Stimulated activated CD8-positive, alpha-beta memory T cell treated with anti-CD3 and anti-CD28 coated beads, Interleukin-7, amount 100 ng/mL, for 1 hour (primary cell): ENCODE results near the gene MYO16.

Source experiments
- DNase-seq, 2 donors: peaks; one replicate each; pipeline ENCODE4 v3.0.0-alpha.2; 2020; ENCODE audit warnings: low read depth in 2 of 2

The MYO16 gene

GRCh38 chr13:109152941-109153340 lies 523.5 kb downstream of the MYO16 start:
- DNase-seq = no peak

- DNase-seq = no peak
Measured at GRCh38 chr13:109154146-109154545, 524.7 kb downstream of the MYO16 start.

- no peak for DNase-seq
Measured at GRCh38 chr13:109154546-109154945, 525.1 kb downstream of the MYO16 start.

- DNase-seq = no peak
Measured at GRCh38 chr13:109154966-109155761, 525.8 kb downstream of the MYO16 start.

GRCh38 chr13:109156181-109156935 lies 526.9 kb downstream of the MYO16 start:
- no peak for DNase-seq

GRCh38 chr13:109157275-109157674 lies 527.9 kb downstream of the MYO16 start:
- no peak for DNase-seq

DNA sequence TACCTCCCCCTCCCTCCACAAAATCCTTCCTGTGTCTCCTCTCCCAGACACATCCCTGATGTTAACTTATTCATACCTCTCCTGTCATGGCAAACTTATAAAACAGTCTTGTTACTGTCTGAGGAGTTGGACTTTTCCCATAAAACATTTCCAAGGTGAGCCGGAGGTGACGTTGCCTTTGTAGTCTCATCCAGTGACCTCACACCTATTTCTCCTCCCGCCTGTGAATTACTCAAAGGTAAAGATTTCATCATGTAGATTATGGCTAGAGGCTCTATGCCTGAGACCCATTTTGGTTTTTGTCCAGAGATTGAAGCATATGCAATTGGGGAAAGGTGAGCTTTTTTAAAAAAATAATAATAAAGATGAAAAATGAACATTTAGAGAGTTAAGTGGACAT lies 529.0 kb downstream of the MYO16 start:
- no peak for DNase-seq

- DNase-seq = no peak
Measured at GRCh38 chr13:109159650-109160309, 530.4 kb downstream of the MYO16 start.

GRCh38 chr13:109160357-109160756 lies 530.9 kb downstream of the MYO16 start:
- no peak for DNase-seq

DNA sequence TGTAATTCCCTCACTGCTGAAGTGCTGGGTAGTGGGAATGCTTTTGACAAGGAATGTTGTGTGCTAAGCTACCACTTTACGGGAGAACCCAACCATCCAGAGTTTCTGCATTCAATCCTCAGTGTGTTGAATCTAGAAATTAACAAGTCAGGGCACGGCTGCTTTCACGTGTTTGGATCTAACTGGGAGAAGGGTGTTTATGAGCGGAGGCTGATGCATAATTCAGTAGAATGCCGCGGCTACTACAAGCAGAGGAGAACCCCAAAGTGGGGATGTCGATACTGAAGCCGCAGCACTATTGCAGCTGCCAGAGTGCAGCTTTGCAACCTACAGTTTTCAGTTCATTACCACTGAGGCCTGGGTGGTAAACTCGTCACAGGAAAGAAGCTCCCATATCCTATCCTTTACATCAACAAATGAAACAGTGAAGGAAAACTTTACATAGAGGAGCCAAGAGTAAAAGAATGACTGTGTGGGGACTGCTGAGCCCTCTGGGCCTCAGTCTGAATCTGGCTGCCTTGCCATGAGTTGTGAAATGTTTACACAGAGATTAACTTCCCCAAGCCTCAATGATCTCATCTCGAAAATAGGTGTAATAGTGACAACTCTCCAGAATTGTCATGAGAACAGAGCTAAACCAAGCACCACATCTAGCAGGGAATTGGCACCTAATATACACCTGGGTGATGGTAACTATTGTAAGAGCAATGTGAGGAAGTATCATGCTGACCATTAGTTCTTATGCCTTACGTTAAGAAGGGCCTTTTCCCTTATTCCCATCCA lies 531.7 kb downstream of the MYO16 start:
- DNase-seq = no peak

GRCh38 chr13:109162248-109163036 lies 533.0 kb downstream of the MYO16 start:
- no peak for DNase-seq

DNA sequence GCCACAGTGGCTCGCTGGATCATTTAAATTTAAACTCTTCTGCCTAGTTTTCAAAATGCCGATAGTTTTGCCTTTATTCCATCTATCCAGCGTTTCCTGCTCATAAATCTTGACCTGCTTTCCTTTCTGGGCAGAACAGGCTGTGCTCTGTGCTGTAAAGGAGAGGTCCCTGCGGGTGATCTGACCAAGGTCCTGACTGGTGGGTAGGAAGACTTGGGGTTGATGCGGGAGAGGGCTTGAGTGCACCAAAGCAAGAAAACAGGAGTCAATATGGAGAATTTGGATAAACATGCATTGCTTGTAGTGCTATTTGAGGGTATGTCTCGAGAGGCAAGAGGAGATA lies 533.6 kb downstream of the MYO16 start:
- DNase-seq = no peak

DNA sequence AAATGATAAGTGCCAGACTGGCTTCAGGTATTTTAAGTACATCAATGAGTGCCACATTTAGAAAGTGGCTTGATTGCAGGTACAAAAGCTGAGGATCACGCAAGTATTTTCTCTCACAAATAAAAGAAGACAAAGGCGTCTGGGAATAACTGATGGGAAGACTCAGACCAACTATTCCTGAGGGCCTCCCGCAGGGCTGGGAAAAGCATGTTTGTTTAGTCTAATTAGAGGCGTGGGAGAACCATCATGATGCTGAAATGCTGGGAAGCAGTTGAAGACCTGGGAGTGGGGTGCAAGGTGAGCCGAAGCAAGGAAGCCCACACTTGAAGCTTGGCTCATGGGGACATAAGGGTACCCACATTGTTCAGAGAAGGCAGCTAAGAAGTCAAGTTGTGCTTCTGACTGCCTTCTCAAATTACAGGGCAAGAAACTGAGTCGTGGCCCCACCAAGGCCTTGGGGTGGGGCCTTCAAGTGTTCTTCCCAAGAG lies 536.0 kb downstream of the MYO16 start:
- no peak for DNase-seq

DNA sequence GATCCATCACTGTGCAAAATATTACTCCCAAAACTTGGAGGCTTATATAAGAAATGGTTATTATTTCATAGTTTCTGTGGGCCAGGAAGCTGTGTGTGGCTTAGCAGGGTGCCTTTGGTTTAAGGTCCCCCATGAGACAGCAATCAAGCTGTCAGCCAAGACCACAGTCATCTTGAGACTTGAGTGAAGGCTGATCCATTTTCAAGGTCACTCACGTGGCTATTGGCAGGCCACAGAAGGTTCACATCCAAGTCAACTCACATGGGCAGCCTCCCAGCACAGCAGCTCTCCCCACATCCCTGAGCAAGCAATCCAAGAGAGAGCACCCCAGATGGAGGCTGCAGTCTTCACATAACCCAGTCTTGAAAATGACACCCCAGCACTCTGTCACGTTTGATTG lies 537.4 kb downstream of the MYO16 start:
- DNase-seq = no peak

DNA sequence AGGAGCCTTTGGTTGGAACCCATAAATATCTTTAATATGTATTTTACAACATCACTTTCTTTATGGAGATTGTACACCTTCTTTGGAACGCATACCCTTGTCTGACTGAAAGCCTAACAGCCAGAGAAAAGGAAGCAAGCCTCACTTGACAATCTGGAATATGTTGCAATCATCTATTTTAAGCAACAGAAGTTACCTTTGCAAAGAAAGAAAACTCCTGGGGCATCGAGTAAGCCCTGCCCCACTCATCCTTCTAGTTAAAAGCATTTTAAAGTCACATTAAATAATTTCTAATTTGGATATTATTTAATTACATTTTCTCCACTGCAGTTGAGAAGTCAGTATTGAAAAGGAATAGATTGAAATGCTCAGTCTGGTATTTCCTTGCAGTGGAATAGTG lies 542.7 kb downstream of the MYO16 start:
- DNase-seq = no peak

DNA sequence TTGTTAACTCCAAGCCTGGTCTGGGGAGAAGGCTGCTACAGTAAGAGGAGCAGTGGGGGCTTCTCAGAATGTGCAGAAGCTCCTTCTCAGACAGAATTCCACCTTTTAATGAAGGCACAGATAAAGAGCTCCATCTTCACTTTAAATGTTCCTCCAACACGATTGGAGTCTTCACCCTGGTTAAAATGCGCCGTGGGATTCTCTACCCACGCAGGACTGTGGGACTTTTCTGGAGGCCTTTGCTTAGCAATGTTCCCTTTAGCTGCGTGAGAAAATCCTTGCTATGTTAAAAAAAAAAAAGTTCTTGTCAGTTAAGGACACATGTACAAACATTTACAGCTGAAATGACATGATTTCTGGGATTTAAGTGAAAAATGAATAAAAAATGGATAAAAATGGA lies 546.3 kb downstream of the MYO16 start:
- no peak for DNase-seq

DNA sequence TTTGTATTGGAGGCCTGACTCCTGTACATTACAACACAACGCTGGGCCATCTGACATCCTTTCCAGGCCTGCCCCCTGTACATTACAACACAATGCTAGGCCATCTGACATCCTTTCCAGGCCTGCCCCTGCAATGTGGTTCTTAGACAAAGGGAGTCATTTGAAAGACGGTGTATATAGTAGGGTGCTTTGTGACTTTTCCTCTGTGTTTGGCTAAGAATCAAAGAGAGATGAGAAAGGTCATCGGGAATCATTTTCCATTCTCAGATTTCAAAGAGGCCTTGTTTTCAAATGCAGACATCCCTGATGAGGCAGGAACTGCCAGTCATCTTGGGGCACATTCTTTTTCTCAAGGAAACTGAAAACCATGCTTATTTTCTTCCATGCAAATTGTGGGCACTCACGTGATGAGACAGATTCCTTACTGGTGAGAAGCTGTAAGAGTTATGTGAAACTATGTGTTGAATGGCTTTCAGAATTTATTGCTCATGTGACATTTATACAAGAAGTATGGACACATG lies 551.6 kb downstream of the MYO16 start:
- DNase-seq = no peak

GRCh38 chr13:109182777-109183465 lies 553.5 kb downstream of the MYO16 start:
- no peak for DNase-seq

- no peak for DNase-seq
Measured at GRCh38 chr13:109191413-109191812, 562.0 kb downstream of the MYO16 start.

GRCh38 chr13:109192306-109192705 lies 562.9 kb downstream of the MYO16 start:
- DNase-seq = no peak
